ENCODE data around the gene IRF5.

GRCh38 chr7:128989961-128990360, 52.2 kb downstream of the IRF5 start:
- TF ChIP-seq CTCF (IDR thresholded peaks at IDR 0.05) (no peak), POLR2A (IDR thresholded peaks at IDR 0.05) (no peak)
